Keratinocyte (primary cell): ENCODE measurements around the gene TMEM219. TPM values are rescaled to one million over a fixed set of nuclear protein-coding genes. Genes with fewer than 3 reads are reported as not detected.

Experiments
- DNase-seq: peaks from one replicate; pipeline ENCODE4 v3.0.0-alpha.2; 2011; ENCODE audit warnings: low read depth, missing footprints, low spot score
- FAIRE-seq: peaks from 2 replicates; lab custom pipeline; 2011; peaks lifted over from hg19 to GRCh38; lab: Jason Lieb, UNC
- H2AFZ ChIP-seq: 2 replicates; pipeline ENCODE4 v1.6.0; 2012; ENCODE audit warnings: low read length, control low read depth, inconsistent platforms; ENCODE audit not compliant: control insufficient read depth
- H3K27ac ChIP-seq: 2 replicates; pipeline ENCODE4 v1.5.1; 2011; ENCODE audit warnings: low read length; ENCODE audit not compliant: control insufficient read depth, insufficient read depth
- H3K27me3 ChIP-seq: 3 replicates; pipeline ENCODE4 v1.6.0; 2011; ENCODE audit warnings: low read length; ENCODE audit not compliant: control insufficient read depth, insufficient read depth; ENCODE audit errors: extremely low read depth
- H3K36me3 ChIP-seq, 2 experiments: 2 replicates in 1 of 2; 3 replicates in 1 of 2; pipeline ENCODE4 v1.5.1; 2011; ENCODE audit warnings: low read length in 2 of 2, mild to moderate bottlenecking in 1 of 2; ENCODE audit not compliant: control insufficient read depth in 2 of 2, insufficient read depth in 2 of 2; ENCODE audit errors: extremely low read depth in 1 of 2
- H3K4me1 ChIP-seq: 3 replicates; pipeline ENCODE4 v1.5.1; 2011; ENCODE audit warnings: low read length; ENCODE audit not compliant: control insufficient read depth, insufficient read depth; ENCODE audit errors: extremely low read depth
- H3K4me2 ChIP-seq: 3 replicates; pipeline ENCODE4 v1.6.0; 2011; ENCODE audit warnings: low read depth, low read length; ENCODE audit not compliant: control insufficient read depth, insufficient read depth; ENCODE audit errors: extremely low read depth
- H3K4me3 ChIP-seq, 3 experiments: fragments of 200-600 bp in 1 of 3; sonication (generic) in 1 of 3; 2 replicates in 2 of 3; 3 replicates in 1 of 3; pipeline ENCODE4 v1.5.1; 2011 to 2016; ENCODE audit warnings: low read length in 3 of 3, mild to moderate bottlenecking in 3 of 3, control low read depth in 2 of 3, inconsistent platforms in 1 of 3, low read depth in 1 of 3, mixed read lengths in 1 of 3, mixed run types in 1 of 3, moderate library complexity in 1 of 3; ENCODE audit not compliant: control insufficient read depth in 2 of 3, insufficient read depth in 2 of 3; ENCODE audit errors: extremely low read depth in 1 of 3
- H3K79me2 ChIP-seq: 2 replicates; pipeline ENCODE4 v1.6.0; 2012; ENCODE audit warnings: low read length; ENCODE audit not compliant: control insufficient read depth, insufficient read depth
- H3K9ac ChIP-seq: 3 replicates; pipeline ENCODE4 v1.6.0; 2011; ENCODE audit warnings: low read length; ENCODE audit not compliant: control insufficient read depth, insufficient read depth; ENCODE audit errors: extremely low read depth
- H3K9me1 ChIP-seq: 3 replicates; pipeline ENCODE4 v1.6.0; 2011; ENCODE audit warnings: low read length; ENCODE audit not compliant: control insufficient read depth, insufficient read depth; ENCODE audit errors: extremely low read depth
- H3K9me3 ChIP-seq: 2 replicates; pipeline ENCODE4 v1.5.1; 2012; ENCODE audit warnings: low read depth, low read length; ENCODE audit not compliant: control insufficient read depth
- H4K20me1 ChIP-seq: 3 replicates; pipeline ENCODE4 v1.6.0; 2011; ENCODE audit warnings: low read length; ENCODE audit not compliant: control insufficient read depth, insufficient read depth; ENCODE audit errors: extremely low read depth
- CTCF ChIP-seq, 3 experiments: IDR thresholded peaks in 1 of 3; conservative IDR thresholded peaks in 1 of 3; optimal IDR thresholded peaks in 1 of 3; 2 replicates in 2 of 3; 3 replicates in 1 of 3; pipeline versions ENCODE3 to v1.5.1; 2011; ENCODE audit warnings: low read length in 3 of 3, mild to moderate bottlenecking in 3 of 3, moderate library complexity in 2 of 3, control low read depth in 1 of 3, inconsistent platforms in 1 of 3; ENCODE audit not compliant: insufficient read depth in 2 of 3; ENCODE audit errors: extremely low read depth in 1 of 3
- EZH2 ChIP-seq: IDR thresholded peaks from one replicate; pipeline ENCODE4 v1.6.1; 2012; ENCODE audit warnings: inconsistent platforms, mild to moderate bottlenecking, low read length, moderate library complexity
- dilution Hi-C: fragments of 300-500 bp; cut with MboI; formaldehyde crosslinking; loops from one replicate; pipeline ENCODE4 v1.7.0; 2020; ENCODE audit warnings: low sequenced_read_pairs; ENCODE audit not compliant: extremely low pct_ligation_motif_present
- polyA plus RNA-seq, 5 experiments: library from polyadenylated mRNA; depleted of rRNA in 3 of 5; stranded (reverse) in 3 of 5; stranded (forward) in 1 of 5; unstranded in 1 of 5; fragments of >200 nt; gene quantifications; 1 replicate in 1 of 5; 2 replicates in 3 of 5; 3 replicates in 1 of 5; pipeline versions ENCODE4 v1.2.1 to v1.2.3, GENCODE V29; 2011 to 2012; ENCODE audit warnings: missing spikeins in 2 of 5, low read depth in 1 of 5, low replicate concordance in 1 of 5

Gene TMEM219
- polyA plus RNA-seq, 1 donor (not counting 4 experiments of a cell fraction or from before 2014, with no cell fraction given) = 48.5 TPM

GRCh38 chr16:29916979-29917378 lies 44.9 kb upstream of the TMEM219 start:
- H2AFZ ChIP-seq = no peak overlapping the region
- H3K4me3 ChIP-seq = no peak overlapping the region
- TF ChIP-seq CTCF (optimal IDR thresholded peaks at IDR 0.05 in 1 of 3, IDR thresholded peaks at IDR 0.05 in 1 of 3, conservative IDR thresholded peaks at IDR 0.05 in 1 of 3; ENCODE audit: extremely low read depth in 1 of 3, insufficient read depth in 2 of 3, low read length in 3 of 3) (no peak), EZH2 (no peak)
- peaks cover 5% of the 10 kb centered on the region for H3K79me2 ChIP-seq
- H3K4me1 ChIP-seq = no peaks in the 10 kb centered on the region
- FAIRE-seq = no peak
- H3K27me3 ChIP-seq = no peaks in the 10 kb centered on the region
- no peak for DNase-seq
- H3K9me3 ChIP-seq = no peaks in the 10 kb centered on the region
- no peaks in the 10 kb centered on the region for H3K9me1 ChIP-seq
- no peaks in the 10 kb centered on the region for H4K20me1 ChIP-seq
- H3K27ac ChIP-seq = no peak overlapping the region
- H3K36me3 ChIP-seq = peaks cover 4 to 5% of the 10 kb centered on the region in 2 experiments
- dilution Hi-C loops = no loop called here
- no peak overlapping the region for H3K4me2 ChIP-seq
- no peak overlapping the region for H3K9ac ChIP-seq

GRCh38 chr16:29920288-29921033 lies 41.4 kb upstream of the TMEM219 start:
- FAIRE-seq (no peak), DNase-seq (no peak)
- Histone ChIP-seq H3K36me3 (peaks cover 8 to 14% of the 10 kb centered on the region in 2 experiments), H3K4me3 (no peak overlapping the region), H3K79me2 (peaks cover 19% of the 10 kb centered on the region), H3K9me1 (no peaks in the 10 kb centered on the region), H3K9ac (no peak overlapping the region), H3K4me1 (peaks cover 5% of the 10 kb centered on the region), H2AFZ (no peak overlapping the region), H3K27me3 (no peaks in the 10 kb centered on the region), H3K4me2 (no peak overlapping the region), H3K27ac (no peak overlapping the region), H4K20me1 (peaks cover 4% of the 10 kb centered on the region), H3K9me3 (no peaks in the 10 kb centered on the region)
- dilution Hi-C loops = no loop called here
- TF ChIP-seq CTCF (optimal IDR thresholded peaks at IDR 0.05 in 1 of 3, IDR thresholded peaks at IDR 0.05 in 1 of 3, conservative IDR thresholded peaks at IDR 0.05 in 1 of 3; ENCODE audit: extremely low read depth in 1 of 3, insufficient read depth in 2 of 3, low read length in 3 of 3) = no peak
- no peak for TF ChIP-seq EZH2
